Panc1 (cell line): ENCODE results near the gene TNPO1.

Experiments
- POLR2AphosphoS5 ChIP-seq: IDR thresholded peaks from 2 replicates; pipeline ENCODE4 v1.6.1; 2012; ENCODE audit warnings: mild to moderate bottlenecking, low read depth, low read length, moderate library complexity
- TCF7L2 ChIP-seq: IDR thresholded peaks from 2 replicates; pipeline ENCODE4 v1.6.1; 2011; ENCODE audit warnings: mild to moderate bottlenecking, low read depth, low read length, inconsistent platforms
- TF ChIP-seq, protein P1 (sequence below): fragments of 450-650 bp; IDR thresholded peaks from 2 replicates; pipeline ENCODE4 v1.5.1; 2017; ENCODE audit warnings: mild to moderate bottlenecking
- TF ChIP-seq, protein P2 (sequence below), 2 experiments: IDR thresholded peaks; 2 replicates each; pipeline ENCODE4 v1.6.1; 2011 to 2012; ENCODE audit warnings: low read depth in 2 of 2, control low read depth in 1 of 2, low read length in 1 of 2, mild to moderate bottlenecking in 1 of 2, moderate library complexity in 1 of 2; ENCODE audit not compliant: insufficient read depth in 1 of 2

DNA sequence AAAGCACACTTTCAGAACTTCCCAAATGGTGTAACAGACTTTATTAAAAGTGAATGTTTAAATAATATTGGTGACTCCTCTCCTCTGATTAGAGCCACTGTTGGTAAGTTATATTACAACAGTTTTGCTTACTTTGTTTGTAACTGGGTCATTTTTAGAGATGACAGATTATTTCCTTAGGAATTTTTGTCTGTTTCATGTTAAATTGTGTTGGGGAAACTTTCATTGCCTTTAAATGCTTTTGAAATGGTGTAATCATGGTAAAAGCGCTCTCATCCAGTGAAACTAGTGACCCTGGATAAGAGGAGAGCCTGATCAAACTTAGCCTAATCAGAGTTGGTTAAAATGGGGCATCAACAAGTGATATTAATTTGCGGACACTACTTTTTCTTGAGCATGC, 39.4 kb downstream of the TNPO1 start:
- TF ChIP-seq TCF7L2 = no peak
- TF ChIP-seq, protein P1, sequence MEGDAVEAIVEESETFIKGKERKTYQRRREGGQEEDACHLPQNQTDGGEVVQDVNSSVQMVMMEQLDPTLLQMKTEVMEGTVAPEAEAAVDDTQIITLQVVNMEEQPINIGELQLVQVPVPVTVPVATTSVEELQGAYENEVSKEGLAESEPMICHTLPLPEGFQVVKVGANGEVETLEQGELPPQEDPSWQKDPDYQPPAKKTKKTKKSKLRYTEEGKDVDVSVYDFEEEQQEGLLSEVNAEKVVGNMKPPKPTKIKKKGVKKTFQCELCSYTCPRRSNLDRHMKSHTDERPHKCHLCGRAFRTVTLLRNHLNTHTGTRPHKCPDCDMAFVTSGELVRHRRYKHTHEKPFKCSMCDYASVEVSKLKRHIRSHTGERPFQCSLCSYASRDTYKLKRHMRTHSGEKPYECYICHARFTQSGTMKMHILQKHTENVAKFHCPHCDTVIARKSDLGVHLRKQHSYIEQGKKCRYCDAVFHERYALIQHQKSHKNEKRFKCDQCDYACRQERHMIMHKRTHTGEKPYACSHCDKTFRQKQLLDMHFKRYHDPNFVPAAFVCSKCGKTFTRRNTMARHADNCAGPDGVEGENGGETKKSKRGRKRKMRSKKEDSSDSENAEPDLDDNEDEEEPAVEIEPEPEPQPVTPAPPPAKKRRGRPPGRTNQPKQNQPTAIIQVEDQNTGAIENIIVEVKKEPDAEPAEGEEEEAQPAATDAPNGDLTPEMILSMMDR = no peak
- no peak for TF ChIP-seq POLR2AphosphoS5
- TF ChIP-seq, protein P2, sequence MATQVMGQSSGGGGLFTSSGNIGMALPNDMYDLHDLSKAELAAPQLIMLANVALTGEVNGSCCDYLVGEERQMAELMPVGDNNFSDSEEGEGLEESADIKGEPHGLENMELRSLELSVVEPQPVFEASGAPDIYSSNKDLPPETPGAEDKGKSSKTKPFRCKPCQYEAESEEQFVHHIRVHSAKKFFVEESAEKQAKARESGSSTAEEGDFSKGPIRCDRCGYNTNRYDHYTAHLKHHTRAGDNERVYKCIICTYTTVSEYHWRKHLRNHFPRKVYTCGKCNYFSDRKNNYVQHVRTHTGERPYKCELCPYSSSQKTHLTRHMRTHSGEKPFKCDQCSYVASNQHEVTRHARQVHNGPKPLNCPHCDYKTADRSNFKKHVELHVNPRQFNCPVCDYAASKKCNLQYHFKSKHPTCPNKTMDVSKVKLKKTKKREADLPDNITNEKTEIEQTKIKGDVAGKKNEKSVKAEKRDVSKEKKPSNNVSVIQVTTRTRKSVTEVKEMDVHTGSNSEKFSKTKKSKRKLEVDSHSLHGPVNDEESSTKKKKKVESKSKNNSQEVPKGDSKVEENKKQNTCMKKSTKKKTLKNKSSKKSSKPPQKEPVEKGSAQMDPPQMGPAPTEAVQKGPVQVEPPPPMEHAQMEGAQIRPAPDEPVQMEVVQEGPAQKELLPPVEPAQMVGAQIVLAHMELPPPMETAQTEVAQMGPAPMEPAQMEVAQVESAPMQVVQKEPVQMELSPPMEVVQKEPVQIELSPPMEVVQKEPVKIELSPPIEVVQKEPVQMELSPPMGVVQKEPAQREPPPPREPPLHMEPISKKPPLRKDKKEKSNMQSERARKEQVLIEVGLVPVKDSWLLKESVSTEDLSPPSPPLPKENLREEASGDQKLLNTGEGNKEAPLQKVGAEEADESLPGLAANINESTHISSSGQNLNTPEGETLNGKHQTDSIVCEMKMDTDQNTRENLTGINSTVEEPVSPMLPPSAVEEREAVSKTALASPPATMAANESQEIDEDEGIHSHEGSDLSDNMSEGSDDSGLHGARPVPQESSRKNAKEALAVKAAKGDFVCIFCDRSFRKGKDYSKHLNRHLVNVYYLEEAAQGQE (IDR thresholded peaks at IDR 0.05; ENCODE audit: insufficient read depth in 1 of 2, low read depth in 2 of 2, low read length in 1 of 2) = no peak
